GM12878 (cell line): Measurements from ENCODE around the gene PTPN22. TPM values are rescaled to one million over a fixed set of nuclear protein-coding genes. Genes with fewer than 3 reads are reported as not detected.

ENCODE experiments used
- BACH1 ChIP-seq: fragments of 450-650 bp; IDR thresholded peaks from 2 replicates; pipeline ENCODE4 v1.6.1; 2017; ENCODE audit warnings: mild to moderate bottlenecking, borderline replicate concordance
- BRCA1 ChIP-seq: IDR thresholded peaks from 2 replicates; pipeline ENCODE4 v1.6.1; 2011; ENCODE audit warnings: low read depth, low read length, improper control_type of control experiment
- CHD2 ChIP-seq: IDR thresholded peaks from 2 replicates; pipeline ENCODE4 v1.6.1; 2011; ENCODE audit warnings: low read depth, low read length, improper control_type of control experiment, borderline replicate concordance
- DPF2 ChIP-seq: fragments of 450-650 bp; IDR thresholded peaks from 2 replicates; pipeline ENCODE4 v1.6.1; 2017; ENCODE audit warnings: mild to moderate bottlenecking
- HDAC6 ChIP-seq: fragments of 200-600 bp; sonication (generic); IDR thresholded peaks from one replicate; pipeline ENCODE4 v1.8.0; 2017; ENCODE audit warnings: antibody characterized with exemption; ENCODE audit not compliant: unreplicated experiment
- MTA2 ChIP-seq: fragments of 450-650 bp; IDR thresholded peaks from 2 replicates; pipeline ENCODE4 v1.6.1; 2016; ENCODE audit warnings: low read depth, mild to moderate bottlenecking, moderate library complexity
- MYB ChIP-seq: fragments of 150-350 bp; IDR thresholded peaks from 2 replicates; pipeline ENCODE4 v1.6.1; 2014; ENCODE audit warnings: mild to moderate bottlenecking, low read depth, low read length, borderline replicate concordance
- NFIC ChIP-seq: IDR thresholded peaks from 2 replicates; pipeline ENCODE4 v1.6.1; 2012; ENCODE audit warnings: low read depth, mild to moderate bottlenecking, inconsistent platforms, low read length, moderate library complexity
- NR2F1 ChIP-seq: fragments of 450-650 bp; conservative IDR thresholded peaks from 2 replicates; pipeline ENCODE4 v1.6.1; 2017; ENCODE audit warnings: mild to moderate bottlenecking
- POLR2AphosphoS5 ChIP-seq: IDR thresholded peaks from 2 replicates; pipeline ENCODE4 v1.6.1; 2011; ENCODE audit warnings: mild to moderate bottlenecking, low read length, inconsistent platforms
- RAD51 ChIP-seq: fragments of 450-650 bp; IDR thresholded peaks from 2 replicates; pipeline ENCODE4 v1.6.1; 2016; ENCODE audit warnings: moderate library complexity, mild to moderate bottlenecking, inconsistent platforms
- SP1 ChIP-seq: IDR thresholded peaks from one replicate; pipeline ENCODE4 v1.6.1; 2011; ENCODE audit warnings: low read depth, low read length
- TCF12 ChIP-seq: IDR thresholded peaks from 2 replicates; pipeline ENCODE4 v1.6.1; 2011; ENCODE audit warnings: low read depth, mild to moderate bottlenecking, low read length
- ZNF217 ChIP-seq: fragments of 450-650 bp; IDR thresholded peaks from 2 replicates; pipeline ENCODE4 v1.6.1; 2017; ENCODE audit warnings: antibody characterized with exemption, mild to moderate bottlenecking
- ZNF274 ChIP-seq: IDR thresholded peaks from one replicate; pipeline ENCODE4 v1.8.0; 2011; ENCODE audit not compliant: insufficient read length, insufficient read depth
- ZNF384 ChIP-seq: IDR thresholded peaks from 2 replicates; pipeline ENCODE4 v1.6.1; 2012; ENCODE audit warnings: low read depth, mild to moderate bottlenecking, low read length, improper control_type of control experiment, borderline replicate concordance
- ZNF622 ChIP-seq: fragments of 450-650 bp; IDR thresholded peaks from 2 replicates; pipeline ENCODE4 v1.6.1; 2017; ENCODE audit warnings: mild to moderate bottlenecking, inconsistent platforms
- polyA plus RNA-seq, 11 experiments: library from polyadenylated mRNA; depleted of rRNA in 4 of 11; unstranded in 6 of 11; stranded (reverse) in 5 of 11; fragments of >200 nt; fragmentation: Nextera tagmentation in 4 of 11; fragmentation: Illumina TruSeq in 1 of 11; extraction: Ambion mirVana in 4 of 11; extraction: Trizol in 1 of 11; gene quantifications; 1 replicate in 1 of 11; 2 replicates in 10 of 11; pipeline versions ENCODE4 v1.2.1 to v1.2.3, GENCODE V29; 2011 to 2016; ENCODE audit warnings: inconsistent platforms in 2 of 11, missing spikeins in 2 of 11, low read depth in 1 of 11
- total RNA-seq, 4 experiments: library from RNA; depleted of rRNA in 3 of 4; stranded (reverse); fragments of >200 nt in 3 of 4; fragmentation: Illumina TruSeq in 1 of 4; extraction: Trizol in 1 of 4; gene quantifications; 2 replicates each; pipeline versions ENCODE4 v1.2.1 to v1.2.3, GENCODE V29; 2013 to 2021
- TF ChIP-seq, protein P1 (sequence below), 3 experiments: IDR thresholded peaks in 2 of 3; conservative IDR thresholded peaks in 1 of 3; 2 replicates each; pipeline ENCODE4 v1.5.1; 2011; ENCODE audit warnings: low read depth in 3 of 3, low read length in 3 of 3, mild to moderate bottlenecking in 3 of 3, control low read depth in 2 of 3, moderate library complexity in 2 of 3, inconsistent platforms in 1 of 3, mixed read lengths in 1 of 3; ENCODE audit not compliant: control insufficient read depth in 2 of 3, insufficient read depth in 1 of 3; ENCODE audit errors: extremely low read depth in 1 of 3
- TF ChIP-seq, protein P2 (sequence below): fragments of 450-650 bp; IDR thresholded peaks from 2 replicates; pipeline ENCODE4 v1.6.1; 2016; ENCODE audit warnings: mild to moderate bottlenecking
- TF ChIP-seq, protein P3 (sequence below): fragments of 450-650 bp; IDR thresholded peaks from 2 replicates; pipeline ENCODE4 v1.6.1; 2016; ENCODE audit warnings: mild to moderate bottlenecking
- TF ChIP-seq, protein P4 (sequence below): fragments of 450-650 bp; IDR thresholded peaks from 2 replicates; pipeline ENCODE4 v1.6.1; 2017; ENCODE audit warnings: mild to moderate bottlenecking
- TF ChIP-seq, protein P5 (sequence below): fragments of 450-650 bp; IDR thresholded peaks from 2 replicates; pipeline ENCODE4 v1.6.1; 2017; ENCODE audit warnings: antibody characterized with exemption, mild to moderate bottlenecking, moderate library complexity

PTPN22 gene
- total and polyA plus RNA-seq, 10 of the 15 experiments (the other 5 are each of a cell fraction or from before 2014, with no cell fraction given) = 22.8 to 65.1 (median 44.9) TPM

DNA sequence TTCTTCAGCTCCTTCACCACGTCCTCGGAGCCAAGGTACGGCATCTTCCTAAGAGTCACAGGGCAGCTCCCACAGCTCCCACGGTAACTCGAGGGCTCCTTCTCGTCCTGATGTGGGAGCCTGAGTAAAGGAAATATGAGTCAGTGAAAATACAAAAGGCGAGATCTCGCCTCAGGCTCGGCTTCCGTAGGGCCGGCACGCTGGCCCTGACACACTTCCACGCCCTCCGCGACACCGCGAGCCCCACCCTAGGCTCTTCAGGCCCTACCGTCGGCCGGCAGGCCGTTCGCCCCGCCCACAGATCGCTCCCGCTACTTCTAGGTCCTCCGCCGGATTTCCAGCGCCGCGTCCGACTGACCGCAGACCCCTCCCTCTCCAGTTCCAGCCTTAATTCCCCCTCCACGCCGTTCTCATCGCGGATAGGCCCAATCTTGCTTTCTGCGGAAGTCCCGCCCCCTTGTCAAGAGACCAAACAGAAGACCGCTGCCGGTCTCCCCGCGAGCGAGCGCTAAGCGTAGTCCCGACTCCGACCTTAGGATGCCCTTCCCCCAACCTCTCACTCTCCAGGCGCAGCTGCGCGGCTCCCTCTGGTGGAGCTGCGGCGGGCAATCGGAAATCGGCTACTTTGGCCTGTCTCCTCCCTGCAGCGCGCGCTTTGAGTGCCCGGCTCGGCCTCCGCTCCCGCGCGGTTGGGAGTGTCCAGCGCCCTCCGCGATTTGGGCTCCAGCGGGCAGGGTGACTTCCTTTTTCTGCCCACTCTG is 33.3 kb upstream of the PTPN22 start, which contains the start of the genes AP4B1 and DCLRE1B (continued):
- peak; percentile 6; the same call in 1 of the 2 replicates for TF ChIP-seq MYB
- peak; percentile 98 for TF ChIP-seq CHD2
- TF ChIP-seq, protein P1, sequence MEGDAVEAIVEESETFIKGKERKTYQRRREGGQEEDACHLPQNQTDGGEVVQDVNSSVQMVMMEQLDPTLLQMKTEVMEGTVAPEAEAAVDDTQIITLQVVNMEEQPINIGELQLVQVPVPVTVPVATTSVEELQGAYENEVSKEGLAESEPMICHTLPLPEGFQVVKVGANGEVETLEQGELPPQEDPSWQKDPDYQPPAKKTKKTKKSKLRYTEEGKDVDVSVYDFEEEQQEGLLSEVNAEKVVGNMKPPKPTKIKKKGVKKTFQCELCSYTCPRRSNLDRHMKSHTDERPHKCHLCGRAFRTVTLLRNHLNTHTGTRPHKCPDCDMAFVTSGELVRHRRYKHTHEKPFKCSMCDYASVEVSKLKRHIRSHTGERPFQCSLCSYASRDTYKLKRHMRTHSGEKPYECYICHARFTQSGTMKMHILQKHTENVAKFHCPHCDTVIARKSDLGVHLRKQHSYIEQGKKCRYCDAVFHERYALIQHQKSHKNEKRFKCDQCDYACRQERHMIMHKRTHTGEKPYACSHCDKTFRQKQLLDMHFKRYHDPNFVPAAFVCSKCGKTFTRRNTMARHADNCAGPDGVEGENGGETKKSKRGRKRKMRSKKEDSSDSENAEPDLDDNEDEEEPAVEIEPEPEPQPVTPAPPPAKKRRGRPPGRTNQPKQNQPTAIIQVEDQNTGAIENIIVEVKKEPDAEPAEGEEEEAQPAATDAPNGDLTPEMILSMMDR (IDR thresholded peaks at IDR 0.05 in 2 of 3, conservative IDR thresholded peaks at IDR 0.05 in 1 of 3; ENCODE audit: control insufficient read depth in 2 of 3, extremely low read depth in 1 of 3, insufficient read depth in 1 of 3, low read depth in 3 of 3, low read length in 3 of 3) = peak; percentile 63 to 98 (median 67)
- TF ChIP-seq SP1 = peak; percentile 71
- TF ChIP-seq, protein P2, sequence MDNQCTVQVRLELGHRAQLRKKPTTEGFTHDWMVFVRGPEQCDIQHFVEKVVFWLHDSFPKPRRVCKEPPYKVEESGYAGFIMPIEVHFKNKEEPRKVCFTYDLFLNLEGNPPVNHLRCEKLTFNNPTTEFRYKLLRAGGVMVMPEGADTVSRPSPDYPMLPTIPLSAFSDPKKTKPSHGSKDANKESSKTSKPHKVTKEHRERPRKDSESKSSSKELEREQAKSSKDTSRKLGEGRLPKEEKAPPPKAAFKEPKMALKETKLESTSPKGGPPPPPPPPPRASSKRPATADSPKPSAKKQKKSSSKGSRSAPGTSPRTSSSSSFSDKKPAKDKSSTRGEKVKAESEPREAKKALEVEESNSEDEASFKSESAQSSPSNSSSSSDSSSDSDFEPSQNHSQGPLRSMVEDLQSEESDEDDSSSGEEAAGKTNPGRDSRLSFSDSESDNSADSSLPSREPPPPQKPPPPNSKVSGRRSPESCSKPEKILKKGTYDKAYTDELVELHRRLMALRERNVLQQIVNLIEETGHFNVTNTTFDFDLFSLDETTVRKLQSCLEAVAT = peak; percentile 100
- TF ChIP-seq, protein P3, sequence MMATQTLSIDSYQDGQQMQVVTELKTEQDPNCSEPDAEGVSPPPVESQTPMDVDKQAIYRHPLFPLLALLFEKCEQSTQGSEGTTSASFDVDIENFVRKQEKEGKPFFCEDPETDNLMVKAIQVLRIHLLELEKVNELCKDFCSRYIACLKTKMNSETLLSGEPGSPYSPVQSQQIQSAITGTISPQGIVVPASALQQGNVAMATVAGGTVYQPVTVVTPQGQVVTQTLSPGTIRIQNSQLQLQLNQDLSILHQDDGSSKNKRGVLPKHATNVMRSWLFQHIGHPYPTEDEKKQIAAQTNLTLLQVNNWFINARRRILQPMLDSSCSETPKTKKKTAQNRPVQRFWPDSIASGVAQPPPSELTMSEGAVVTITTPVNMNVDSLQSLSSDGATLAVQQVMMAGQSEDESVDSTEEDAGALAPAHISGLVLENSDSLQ = peak; percentile 87
- TF ChIP-seq BACH1 = no peak
- TF ChIP-seq DPF2 = no peak
- no peak for TF ChIP-seq HDAC6
- no peak for TF ChIP-seq NFIC
- peak; percentile 62; the same call in 1 of the 2 replicates for TF ChIP-seq ZNF384
- TF ChIP-seq BRCA1 = no peak; the same call in none of the 2 replicates
- TF ChIP-seq NR2F1 = peak; percentile 46
- TF ChIP-seq TCF12 = peak; percentile 94
- peak; percentile 48; the same call in 1 of the 2 replicates for TF ChIP-seq MTA2
- peak; percentile 73; the same call in 1 of the 2 replicates for TF ChIP-seq POLR2AphosphoS5
- TF ChIP-seq, protein P4, sequence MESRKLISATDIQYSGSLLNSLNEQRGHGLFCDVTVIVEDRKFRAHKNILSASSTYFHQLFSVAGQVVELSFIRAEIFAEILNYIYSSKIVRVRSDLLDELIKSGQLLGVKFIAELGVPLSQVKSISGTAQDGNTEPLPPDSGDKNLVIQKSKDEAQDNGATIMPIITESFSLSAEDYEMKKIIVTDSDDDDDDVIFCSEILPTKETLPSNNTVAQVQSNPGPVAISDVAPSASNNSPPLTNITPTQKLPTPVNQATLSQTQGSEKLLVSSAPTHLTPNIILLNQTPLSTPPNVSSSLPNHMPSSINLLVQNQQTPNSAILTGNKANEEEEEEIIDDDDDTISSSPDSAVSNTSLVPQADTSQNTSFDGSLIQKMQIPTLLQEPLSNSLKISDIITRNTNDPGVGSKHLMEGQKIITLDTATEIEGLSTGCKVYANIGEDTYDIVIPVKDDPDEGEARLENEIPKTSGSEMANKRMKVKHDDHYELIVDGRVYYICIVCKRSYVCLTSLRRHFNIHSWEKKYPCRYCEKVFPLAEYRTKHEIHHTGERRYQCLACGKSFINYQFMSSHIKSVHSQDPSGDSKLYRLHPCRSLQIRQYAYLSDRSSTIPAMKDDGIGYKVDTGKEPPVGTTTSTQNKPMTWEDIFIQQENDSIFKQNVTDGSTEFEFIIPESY = no peak
- TF ChIP-seq ZNF217 = no peak
- TF ChIP-seq ZNF274 = no peak
- TF ChIP-seq, protein P5, sequence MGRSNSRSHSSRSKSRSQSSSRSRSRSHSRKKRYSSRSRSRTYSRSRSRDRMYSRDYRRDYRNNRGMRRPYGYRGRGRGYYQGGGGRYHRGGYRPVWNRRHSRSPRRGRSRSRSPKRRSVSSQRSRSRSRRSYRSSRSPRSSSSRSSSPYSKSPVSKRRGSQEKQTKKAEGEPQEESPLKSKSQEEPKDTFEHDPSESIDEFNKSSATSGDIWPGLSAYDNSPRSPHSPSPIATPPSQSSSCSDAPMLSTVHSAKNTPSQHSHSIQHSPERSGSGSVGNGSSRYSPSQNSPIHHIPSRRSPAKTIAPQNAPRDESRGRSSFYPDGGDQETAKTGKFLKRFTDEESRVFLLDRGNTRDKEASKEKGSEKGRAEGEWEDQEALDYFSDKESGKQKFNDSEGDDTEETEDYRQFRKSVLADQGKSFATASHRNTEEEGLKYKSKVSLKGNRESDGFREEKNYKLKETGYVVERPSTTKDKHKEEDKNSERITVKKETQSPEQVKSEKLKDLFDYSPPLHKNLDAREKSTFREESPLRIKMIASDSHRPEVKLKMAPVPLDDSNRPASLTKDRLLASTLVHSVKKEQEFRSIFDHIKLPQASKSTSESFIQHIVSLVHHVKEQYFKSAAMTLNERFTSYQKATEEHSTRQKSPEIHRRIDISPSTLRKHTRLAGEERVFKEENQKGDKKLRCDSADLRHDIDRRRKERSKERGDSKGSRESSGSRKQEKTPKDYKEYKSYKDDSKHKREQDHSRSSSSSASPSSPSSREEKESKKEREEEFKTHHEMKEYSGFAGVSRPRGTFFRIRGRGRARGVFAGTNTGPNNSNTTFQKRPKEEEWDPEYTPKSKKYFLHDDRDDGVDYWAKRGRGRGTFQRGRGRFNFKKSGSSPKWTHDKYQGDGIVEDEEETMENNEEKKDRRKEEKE = no peak
- TF ChIP-seq RAD51 = 0 out of 2 replicates have a peak, but pooled peaks have one; percentile 11
- no peak for TF ChIP-seq ZNF622
